HG03571 (cell line): ENCODE results near the gene SLC35E3.
"Not testable (repeated sequence)": the region's sequence is repeated elsewhere in the genome, so short reads cannot be mapped to it uniquely, and the experiment has no call there.

Experiments used
- ATAC-seq: cut with Tn5 transposase; IDR thresholded peaks from one replicate; pipeline ENCODE4 v1.9.1; 2021; ENCODE audit not compliant: unreplicated experiment

SLC35E3 gene

GRCh38 chr12:68793975-68794652 lies 48.1 kb downstream of the SLC35E3 start:
- ATAC-seq, result no peak

DNA sequence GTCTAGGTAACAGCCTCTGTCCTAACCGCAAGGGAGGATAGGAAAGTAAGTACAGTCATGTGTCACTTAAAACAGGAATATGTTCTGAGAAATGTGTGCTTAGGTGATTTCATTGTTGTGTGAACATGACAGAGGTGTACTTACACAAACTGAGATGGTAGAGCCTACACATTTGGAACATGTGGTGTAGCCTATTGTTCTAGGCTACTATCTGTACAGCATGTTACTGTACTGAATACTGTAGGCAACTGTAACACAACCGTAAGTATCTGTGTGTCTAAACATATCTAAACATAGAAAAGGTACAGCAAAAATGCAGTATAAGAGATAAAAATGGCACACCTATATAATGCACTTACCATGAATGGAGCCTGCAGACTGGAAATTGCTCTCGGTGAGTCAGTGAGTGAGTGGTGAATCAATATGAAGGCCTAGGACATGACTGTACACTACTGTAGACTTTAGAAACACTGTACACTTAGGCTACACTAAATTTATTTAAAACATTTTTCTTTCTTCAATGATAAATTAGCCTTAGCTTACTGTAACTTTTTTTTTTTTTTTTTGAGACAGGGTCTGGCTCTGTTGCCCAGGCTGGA lies 48.8 kb downstream of the SLC35E3 start:
- ATAC-seq, result no peak

- no peak for ATAC-seq
Observed at GRCh38 chr12:68796399-68796798, 50.4 kb downstream of the SLC35E3 start.

DNA sequence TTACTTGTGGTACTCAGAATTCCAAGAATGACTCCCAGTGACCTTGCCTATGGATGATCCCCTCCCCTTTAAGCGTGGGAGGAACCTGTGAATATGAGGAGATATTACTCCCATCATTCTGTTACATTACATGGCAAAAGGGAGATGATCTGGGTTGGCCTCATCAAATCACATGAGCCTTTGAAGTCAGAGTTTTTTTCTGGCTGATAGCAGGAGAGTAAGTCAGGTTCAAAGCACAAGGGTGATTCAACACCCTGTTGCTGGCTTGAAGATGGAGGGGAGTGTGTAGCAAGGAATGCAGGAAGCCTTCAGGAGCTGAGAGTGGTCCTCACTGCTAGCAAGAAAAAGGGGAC lies 52.9 kb downstream of the SLC35E3 start:
- no peak for ATAC-seq

DNA sequence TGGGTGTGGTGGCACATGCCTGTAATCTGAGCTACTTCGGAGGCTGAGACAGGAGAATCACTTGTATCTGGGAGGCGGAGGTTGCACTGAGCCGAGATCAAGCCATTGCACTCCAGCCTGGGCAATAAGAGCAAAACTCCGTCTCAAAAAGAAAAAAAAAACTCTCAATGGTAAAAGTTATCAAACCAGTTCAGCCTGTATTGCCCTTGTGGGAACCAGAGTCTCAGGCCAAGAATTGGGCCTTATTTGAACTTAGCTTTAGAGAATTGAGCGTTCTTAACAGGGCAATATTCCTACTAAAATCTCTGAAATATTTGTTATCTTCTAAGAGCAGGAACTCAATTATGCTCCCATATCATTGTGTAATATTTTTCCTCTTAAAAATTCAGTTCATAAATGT lies 54.3 kb downstream of the SLC35E3 start:
- no peak for ATAC-seq

GRCh38 chr12:68801124-68801523 lies 55.1 kb downstream of the SLC35E3 start:
- not testable (repeated sequence) for ATAC-seq

DNA sequence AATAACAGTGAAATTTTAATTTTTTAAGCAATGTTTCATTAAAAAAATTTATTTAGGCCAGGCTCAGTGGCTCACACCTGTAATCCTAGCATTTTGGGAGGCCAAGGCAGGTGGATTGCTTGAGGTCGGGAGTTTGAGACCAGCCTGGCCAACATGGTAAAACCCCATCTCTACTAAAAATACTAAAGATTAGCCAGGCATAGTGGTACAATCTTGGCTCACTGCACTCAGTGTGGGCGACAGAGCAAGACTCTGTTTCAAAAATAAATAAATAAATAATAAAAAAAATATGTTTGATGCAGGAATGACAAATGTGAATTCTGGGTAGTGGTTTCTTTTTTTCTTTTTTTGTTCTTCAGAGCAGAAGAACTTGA lies 56.4 kb downstream of the SLC35E3 start:
- ATAC-seq, result not testable (repeated sequence)

DNA sequence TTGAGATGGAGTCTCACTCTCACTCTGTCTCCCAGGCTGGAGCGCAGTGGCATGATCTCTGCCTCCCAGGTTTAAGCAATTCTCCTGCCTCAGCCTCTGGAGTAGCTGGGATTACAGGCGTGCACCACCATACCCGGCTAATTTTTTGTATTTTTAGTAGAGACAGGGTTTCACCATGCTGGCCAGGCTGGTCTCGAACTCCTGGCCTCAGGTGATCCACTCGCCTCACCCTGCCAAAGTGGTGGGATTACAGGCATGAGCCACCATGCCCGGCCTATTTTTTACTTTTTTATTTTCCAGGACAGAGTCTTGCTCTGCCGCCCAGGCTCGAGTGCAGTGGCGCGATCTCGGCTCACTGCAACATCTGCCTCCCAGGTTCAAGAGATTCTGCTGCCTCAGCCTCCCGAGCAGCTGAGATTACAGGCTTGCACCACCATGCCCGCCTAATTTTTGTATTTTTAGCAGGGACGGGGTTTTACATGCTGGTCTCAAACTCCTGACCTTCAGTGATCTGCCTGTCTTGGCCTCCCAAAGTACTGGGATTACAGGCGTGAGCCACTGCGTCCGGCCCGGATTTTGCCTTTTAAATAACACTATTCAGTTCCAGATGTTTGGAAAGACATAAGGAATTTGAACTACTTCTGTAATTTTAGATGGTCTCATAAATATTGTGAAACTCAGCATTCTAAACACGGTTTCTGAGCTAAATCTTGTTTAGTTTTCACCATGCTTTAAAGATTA lies 57.1 kb downstream of the SLC35E3 start:
- not testable (repeated sequence) for ATAC-seq

DNA sequence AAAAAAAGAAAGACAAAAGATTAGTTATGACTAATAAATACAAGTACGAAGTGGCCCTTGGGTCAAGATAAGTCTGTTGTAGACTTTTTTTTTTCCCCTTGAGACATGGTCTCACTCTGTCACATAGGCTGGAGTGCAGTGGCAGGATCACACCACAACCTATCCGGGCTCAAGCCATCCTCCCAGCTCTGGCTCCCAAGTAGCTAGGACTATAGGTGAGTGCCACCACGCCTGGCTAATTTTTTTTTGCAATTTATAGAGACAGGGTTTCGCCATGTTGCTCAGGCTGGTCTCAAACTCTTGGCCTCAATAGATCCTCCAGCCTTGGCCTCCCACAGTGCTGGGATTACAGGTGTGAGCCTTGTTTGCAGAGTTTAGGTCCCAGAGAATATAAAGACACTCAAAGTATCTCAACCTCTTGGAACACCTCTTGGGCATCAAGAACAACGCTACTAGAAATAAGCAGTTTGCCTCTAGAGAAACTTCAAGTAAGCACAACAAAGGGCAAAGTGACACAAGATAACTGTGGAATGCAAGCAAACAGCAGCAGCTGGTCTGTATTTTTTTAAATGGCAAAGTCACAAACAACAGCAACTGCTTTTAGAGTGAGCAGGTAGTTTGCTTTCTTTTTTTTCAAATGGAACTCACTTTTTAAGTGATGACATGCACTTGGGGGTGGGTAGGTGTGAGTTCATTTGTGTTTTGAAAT lies 58.1 kb downstream of the SLC35E3 start:
- no peak for ATAC-seq

DNA sequence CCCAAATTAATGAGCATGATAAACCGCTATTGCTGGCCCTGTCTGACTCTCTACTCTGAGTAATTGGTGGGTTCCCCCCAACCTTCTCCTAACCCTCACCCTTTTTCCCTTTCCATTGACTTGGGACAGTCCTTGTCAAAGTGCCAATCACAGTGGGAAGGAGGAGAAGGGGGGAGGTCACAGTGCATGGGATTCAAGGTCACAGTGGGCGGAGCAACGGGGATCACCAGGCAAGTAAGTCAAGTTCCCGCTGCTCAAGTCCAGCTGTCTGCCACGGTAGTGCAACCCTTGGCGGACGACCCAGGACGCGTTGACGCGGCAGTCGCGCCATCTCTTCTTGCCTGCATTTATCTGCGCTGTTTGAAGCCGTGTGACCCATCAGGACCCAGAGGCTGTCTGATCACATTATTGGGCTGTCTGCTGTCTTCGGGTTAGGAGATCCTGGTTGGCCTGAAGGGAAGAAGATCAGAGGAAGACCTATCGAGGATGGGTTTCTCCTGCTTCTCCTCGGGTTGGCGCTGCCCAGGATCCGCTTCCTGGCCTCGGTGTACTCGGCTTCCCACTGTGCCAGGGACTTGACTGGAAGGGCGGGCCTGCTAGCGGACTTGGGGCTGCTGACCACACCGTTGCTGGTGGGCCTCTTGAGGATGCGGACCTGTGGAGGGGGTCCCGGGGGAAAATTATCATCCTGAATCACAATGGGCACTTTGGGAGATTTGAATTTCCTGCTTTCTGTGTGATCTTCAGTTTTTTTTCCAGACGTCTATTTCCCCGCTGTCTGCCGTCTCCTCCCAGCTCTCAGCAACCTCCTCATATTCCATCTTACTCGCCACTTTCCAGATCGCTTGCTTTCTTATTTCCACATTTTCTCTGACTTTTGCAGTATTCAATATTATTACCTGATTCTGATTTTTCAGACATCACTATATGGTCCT lies 58.9 kb downstream of the SLC35E3 start:
- no peak for ATAC-seq

GRCh38 chr12:68805592-68806120 lies 59.7 kb downstream of the SLC35E3 start:
- ATAC-seq, result no peak

DNA sequence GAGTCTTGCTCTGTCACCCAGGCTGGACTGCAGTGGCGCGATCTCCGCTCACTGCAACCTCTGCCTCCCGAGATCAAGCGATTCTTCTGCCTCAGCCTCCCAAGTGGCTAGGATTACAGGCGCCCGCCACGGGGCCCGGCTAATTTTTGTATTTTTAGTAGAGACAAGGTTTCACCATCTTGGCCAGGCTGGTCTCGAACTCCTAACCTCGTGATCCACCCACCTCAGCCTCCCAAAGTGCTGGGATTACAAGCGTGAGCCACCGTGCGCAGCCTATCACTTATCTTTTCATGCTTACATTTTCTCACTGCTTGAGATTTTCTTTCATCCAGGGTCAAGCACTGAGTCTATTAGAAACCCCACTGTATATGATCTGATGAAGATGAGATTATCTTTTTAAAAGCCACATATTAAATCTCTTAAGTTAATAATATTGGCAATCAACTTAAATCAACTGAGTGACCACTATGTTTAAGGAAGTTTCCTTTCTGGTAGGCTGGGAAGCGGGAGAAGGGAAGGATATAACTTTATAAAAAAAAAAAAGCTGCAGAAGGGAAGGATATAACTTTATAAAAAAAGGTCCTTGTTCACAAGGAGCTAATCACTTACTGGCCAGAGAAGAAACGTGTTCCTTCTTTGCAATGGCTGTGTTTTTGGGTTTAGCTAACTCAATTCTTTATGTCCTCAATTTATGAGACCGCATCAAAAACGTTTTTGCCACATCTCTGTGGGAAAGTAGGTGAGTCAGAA lies 60.7 kb downstream of the SLC35E3 start:
- no peak for ATAC-seq

DNA sequence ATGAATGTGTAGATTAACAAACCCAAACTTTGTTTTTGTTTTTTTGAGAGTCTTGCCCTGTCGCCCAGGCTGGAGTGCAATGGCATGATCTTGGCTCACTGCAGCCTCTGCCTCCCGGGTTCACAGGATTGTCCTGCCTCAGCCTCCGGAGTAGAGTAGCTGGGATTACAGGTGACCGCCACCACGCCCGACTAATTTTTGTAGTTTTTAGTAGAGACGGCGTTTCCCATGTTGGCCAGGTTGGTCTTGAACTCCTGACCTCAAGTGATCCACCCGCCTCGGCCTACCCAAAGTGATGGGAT lies 61.2 kb downstream of the SLC35E3 start:
- not testable (repeated sequence) for ATAC-seq

DNA sequence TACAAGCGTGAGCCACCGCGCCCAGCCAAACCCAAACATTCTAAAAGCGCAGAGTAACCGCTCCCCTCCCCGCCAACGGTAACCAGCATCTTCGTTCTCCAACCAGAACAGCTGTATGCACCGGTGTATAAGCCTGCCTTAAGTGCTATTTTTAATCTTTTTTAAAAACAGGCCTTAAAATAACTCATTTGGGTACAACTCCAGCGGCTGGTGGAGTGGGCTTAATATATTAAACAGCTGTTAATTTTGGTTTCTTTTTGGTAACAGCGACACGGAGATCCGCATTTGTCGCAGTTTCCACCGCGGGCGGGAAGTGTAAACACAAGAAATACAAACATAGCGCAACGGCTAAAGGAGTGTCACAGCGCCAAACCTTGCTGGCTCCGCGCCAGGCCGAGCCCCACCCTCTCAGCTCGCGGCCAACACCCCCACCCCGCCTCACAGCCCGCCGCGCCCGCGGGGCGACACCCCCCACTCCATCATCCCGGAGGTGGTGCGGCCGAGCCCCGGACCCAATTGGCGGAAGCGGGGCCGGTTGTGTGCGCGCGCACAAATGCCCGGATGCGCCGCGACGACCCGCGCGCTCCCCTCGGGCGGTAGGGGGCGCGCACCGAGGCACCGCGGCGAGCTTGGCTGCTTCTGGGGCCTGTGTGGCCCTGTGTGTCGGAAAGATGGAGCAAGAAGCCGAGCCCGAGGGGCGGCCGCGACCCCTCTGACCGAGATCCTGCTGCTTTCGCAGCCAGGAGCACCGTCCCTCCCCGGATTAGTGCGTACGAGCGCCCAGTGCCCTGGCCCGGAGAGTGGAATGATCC lies 61.8 kb downstream of the SLC35E3 start, which contains the start of gene MDM2:
MDM2 (plus strand) TSS at position 602 of the 812 bp plus-strand sequence. CDS start 301 bp downstream, outside the sequence.
- peak; percentile 76 for ATAC-seq

DNA sequence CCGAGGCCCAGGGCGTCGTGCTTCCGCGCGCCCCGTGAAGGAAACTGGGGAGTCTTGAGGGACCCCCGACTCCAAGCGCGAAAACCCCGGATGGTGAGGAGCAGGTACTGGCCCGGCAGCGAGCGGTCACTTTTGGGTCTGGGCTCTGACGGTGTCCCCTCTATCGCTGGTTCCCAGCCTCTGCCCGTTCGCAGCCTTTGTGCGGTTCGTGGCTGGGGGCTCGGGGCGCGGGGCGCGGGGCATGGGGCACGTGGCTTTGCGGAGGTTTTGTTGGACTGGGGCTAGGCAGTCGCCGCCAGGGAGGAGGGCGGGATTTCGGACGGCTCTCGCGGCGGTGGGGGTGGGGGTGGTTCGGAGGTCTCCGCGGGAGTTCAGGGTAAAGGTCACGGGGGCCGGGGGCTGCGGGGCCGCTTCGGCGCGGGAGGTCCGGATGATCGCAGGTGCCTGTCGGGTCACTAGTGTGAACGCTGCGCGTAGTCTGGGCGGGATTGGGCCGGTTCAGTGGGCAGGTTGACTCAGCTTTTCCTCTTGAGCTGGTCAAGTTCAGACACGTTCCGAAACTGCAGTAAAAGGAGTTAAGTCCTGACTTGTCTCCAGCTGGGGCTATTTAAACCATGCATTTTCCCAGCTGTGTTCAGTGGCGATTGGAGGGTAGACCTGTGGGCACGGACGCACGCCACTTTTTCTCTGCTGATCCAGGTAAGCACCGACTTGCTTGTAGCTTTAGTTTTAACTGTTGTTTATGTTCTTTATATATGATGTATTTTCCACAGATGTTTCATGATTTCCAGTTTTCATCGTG lies 62.6 kb downstream of the SLC35E3 start:
- peak; percentile 64 for ATAC-seq

DNA sequence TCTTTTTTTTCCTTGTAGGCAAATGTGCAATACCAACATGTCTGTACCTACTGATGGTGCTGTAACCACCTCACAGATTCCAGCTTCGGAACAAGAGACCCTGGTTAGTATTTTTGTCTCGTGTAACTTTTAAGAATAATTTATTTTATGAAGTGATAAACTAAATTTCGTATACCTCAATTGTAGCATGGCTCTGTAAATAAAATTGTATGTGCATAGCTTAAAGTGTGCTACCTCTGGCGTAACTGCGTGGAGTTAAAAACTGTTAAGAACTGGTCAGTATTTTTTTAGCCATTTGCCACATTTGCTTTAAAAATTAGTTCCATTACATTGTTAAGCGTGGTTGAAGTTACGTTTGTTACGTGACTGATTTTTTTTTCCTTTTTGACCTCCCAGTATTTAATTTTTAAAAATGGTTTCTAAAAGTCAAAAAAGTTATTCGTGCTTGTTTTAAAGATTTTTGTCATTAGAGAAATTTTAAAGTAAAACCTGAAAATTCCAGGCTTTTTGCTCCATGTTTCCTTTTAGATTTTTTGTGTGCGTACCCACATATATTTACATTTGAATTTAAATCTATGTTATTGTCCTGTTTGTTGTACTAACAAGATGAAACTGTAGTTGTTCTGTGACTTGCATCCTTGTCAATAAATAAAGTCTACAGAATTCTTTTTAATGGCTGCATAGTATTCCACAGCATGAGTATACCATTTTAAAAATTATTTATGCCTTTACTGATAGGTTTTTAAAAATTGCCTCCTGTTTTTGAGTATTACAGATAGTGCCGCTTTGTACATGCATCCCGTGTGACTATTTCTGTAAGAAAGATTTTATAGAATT lies 63.4 kb downstream of the SLC35E3 start:
- ATAC-seq, result no peak

- not testable (repeated sequence) for ATAC-seq
Observed at GRCh38 chr12:68810027-68810389, 64.0 kb downstream of the SLC35E3 start.
